Liver (tissue), 3 donors: ENCODE measurements around the gene DCK.

Experiments
- HNF4G ChIP-seq: IDR thresholded peaks from 2 replicates; pipeline ENCODE4 v1.6.1; 2016; ENCODE audit warnings: antibody characterized with exemption
- JUND ChIP-seq, 2 donors: IDR thresholded peaks; 2 replicates each; pipeline ENCODE4 v1.6.1; 2016; ENCODE audit warnings: antibody characterized with exemption in 2 of 2
- SP1 ChIP-seq: IDR thresholded peaks from 2 replicates; pipeline ENCODE4 v1.6.1; 2018; ENCODE audit warnings: antibody characterized with exemption, mild to moderate bottlenecking
- TF ChIP-seq, protein P1 (sequence below): fragments of 150-350 bp; IDR thresholded peaks from 2 replicates; pipeline ENCODE4 v1.5.1; 2017; ENCODE audit warnings: improper control_type of control experiment, low read depth, low read length; ENCODE audit not compliant: missing input control
- TF ChIP-seq, protein P2 (sequence below): IDR thresholded peaks from 2 replicates; pipeline ENCODE4 v1.6.1; 2016; ENCODE audit warnings: antibody characterized with exemption, mild to moderate bottlenecking
- donor health status: healthy.
- donor health status: healthy.

DNA sequence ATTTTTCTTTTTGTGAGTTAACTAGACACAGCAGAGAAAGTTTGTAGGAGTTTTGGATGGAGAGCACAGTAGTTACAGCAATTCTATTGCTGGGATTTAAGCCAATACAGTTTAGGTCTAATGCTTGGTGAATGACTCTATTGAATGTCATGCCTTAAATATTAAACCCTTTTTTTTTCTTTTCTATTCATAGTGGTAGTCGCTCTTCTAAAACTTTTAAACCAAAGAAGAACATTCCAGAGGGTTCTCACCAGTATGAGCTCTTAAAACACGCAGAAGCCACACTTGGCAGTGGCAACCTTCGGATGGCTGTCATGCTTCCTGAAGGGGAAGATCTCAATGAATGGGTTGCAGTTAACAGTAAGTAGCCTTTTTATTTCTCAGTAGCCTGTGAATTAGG, 34.8 kb upstream of the DCK start:
- TF ChIP-seq JUND (IDR thresholded peaks at IDR 0.05) (no peak), SP1 (no peak), HNF4G (no peak)
- TF ChIP-seq, protein P1, sequence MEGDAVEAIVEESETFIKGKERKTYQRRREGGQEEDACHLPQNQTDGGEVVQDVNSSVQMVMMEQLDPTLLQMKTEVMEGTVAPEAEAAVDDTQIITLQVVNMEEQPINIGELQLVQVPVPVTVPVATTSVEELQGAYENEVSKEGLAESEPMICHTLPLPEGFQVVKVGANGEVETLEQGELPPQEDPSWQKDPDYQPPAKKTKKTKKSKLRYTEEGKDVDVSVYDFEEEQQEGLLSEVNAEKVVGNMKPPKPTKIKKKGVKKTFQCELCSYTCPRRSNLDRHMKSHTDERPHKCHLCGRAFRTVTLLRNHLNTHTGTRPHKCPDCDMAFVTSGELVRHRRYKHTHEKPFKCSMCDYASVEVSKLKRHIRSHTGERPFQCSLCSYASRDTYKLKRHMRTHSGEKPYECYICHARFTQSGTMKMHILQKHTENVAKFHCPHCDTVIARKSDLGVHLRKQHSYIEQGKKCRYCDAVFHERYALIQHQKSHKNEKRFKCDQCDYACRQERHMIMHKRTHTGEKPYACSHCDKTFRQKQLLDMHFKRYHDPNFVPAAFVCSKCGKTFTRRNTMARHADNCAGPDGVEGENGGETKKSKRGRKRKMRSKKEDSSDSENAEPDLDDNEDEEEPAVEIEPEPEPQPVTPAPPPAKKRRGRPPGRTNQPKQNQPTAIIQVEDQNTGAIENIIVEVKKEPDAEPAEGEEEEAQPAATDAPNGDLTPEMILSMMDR: no peak
- TF ChIP-seq, protein P2, sequence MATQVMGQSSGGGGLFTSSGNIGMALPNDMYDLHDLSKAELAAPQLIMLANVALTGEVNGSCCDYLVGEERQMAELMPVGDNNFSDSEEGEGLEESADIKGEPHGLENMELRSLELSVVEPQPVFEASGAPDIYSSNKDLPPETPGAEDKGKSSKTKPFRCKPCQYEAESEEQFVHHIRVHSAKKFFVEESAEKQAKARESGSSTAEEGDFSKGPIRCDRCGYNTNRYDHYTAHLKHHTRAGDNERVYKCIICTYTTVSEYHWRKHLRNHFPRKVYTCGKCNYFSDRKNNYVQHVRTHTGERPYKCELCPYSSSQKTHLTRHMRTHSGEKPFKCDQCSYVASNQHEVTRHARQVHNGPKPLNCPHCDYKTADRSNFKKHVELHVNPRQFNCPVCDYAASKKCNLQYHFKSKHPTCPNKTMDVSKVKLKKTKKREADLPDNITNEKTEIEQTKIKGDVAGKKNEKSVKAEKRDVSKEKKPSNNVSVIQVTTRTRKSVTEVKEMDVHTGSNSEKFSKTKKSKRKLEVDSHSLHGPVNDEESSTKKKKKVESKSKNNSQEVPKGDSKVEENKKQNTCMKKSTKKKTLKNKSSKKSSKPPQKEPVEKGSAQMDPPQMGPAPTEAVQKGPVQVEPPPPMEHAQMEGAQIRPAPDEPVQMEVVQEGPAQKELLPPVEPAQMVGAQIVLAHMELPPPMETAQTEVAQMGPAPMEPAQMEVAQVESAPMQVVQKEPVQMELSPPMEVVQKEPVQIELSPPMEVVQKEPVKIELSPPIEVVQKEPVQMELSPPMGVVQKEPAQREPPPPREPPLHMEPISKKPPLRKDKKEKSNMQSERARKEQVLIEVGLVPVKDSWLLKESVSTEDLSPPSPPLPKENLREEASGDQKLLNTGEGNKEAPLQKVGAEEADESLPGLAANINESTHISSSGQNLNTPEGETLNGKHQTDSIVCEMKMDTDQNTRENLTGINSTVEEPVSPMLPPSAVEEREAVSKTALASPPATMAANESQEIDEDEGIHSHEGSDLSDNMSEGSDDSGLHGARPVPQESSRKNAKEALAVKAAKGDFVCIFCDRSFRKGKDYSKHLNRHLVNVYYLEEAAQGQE: no peak
